Spleen (tissue), 7 donors: ENCODE measurements around the gene NFATC1.

ENCODE experiments used
- POLR2AphosphoS5 ChIP-seq, 3 donors: sonication (generic); formaldehyde crosslinking; IDR thresholded peaks; one replicate each; pipeline ENCODE4 v1.5.1; 2017; ENCODE audit warnings: antibody characterized with exemption in 3 of 3
- TF ChIP-seq, protein P1 (sequence below), 11 experiments: fragments of 200-600 bp in 7 of 11; fragments of 450-650 bp in 4 of 11; sonication (generic) in 4 of 11; IDR thresholded peaks in 8 of 11; conservative IDR thresholded peaks in 3 of 11; 1 replicate in 7 of 11; 2 replicates in 4 of 11; pipeline versions ENCODE4 v1.4.0 to v1.8.0; 2016 to 2021; ENCODE audit warnings: antibody characterized with exemption in 11 of 11, inconsistent platforms in 4 of 11, mild to moderate bottlenecking in 1 of 11
- donor health status: DM: no; HTN: no; CAD: no; lungs with moderate emphysema.
- donor health status: DM: no; HTN: no; CAD: no.
- donor health status: DM: no; HTN: no; CAD: no.

DNA sequence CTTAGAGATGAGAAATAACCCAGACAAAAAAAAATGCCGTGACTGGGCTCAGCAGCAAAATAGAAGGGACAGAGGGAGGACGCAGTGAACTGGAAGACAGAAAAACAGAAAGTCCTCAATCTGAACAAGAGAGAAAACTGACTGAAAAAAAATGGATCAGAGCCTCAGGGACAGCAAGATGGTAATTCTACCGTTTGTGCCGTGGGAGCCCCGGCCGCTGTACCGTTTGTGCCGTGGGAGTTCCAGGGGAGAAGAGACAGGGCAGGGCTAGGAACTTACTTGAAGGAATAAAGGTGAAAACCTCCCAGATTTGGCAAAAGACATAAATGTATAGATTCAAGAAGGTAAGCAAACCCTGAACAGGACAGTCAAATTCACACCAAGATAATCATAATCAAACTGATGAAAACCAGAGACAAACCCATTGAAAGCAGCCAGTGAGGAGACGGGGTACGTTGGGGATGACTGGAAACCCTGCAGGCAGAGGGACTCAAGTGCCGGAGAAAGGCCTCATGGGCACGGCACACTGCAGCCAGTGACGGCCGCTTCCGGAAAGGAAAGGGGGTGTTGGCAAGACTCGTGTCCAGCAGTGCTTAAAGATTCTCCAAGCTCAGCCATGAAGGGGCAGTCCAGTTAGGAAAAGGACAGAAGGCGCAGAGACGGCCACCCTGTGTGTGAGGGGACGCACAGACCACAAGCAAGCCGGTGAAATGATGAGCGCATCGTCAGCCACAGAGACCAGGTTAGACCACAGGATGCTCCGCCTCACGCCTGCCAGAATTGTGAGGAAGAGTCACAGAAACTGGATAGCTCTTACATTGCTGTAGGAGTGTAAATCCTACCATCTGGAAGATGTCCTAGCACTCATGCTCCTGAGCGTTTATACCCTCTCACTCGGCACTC lies 40.0 kb upstream of the NFATC1 start:
- TF ChIP-seq, protein P1, sequence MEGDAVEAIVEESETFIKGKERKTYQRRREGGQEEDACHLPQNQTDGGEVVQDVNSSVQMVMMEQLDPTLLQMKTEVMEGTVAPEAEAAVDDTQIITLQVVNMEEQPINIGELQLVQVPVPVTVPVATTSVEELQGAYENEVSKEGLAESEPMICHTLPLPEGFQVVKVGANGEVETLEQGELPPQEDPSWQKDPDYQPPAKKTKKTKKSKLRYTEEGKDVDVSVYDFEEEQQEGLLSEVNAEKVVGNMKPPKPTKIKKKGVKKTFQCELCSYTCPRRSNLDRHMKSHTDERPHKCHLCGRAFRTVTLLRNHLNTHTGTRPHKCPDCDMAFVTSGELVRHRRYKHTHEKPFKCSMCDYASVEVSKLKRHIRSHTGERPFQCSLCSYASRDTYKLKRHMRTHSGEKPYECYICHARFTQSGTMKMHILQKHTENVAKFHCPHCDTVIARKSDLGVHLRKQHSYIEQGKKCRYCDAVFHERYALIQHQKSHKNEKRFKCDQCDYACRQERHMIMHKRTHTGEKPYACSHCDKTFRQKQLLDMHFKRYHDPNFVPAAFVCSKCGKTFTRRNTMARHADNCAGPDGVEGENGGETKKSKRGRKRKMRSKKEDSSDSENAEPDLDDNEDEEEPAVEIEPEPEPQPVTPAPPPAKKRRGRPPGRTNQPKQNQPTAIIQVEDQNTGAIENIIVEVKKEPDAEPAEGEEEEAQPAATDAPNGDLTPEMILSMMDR (IDR thresholded peaks at IDR 0.05 in 8 of 11, conservative IDR thresholded peaks at IDR 0.05 in 3 of 11), result no peak
- no peak for TF ChIP-seq POLR2AphosphoS5 (IDR thresholded peaks at IDR 0.05)
